Kidney capillary endothelial cell (primary cell): ENCODE results near the gene MOSPD3.
"Not testable (repeated sequence)": the region's sequence is repeated elsewhere in the genome, so short reads cannot be mapped to it uniquely, and the experiment has no call there.

ENCODE experiments used
- DNase-seq: peaks from one replicate; pipeline ENCODE4 v3.0.0-alpha.2; 2018; ENCODE audit warnings: low spot score

MOSPD3 gene

GRCh38 chr7:100626530-100627237 is 14.3 kb downstream of the MOSPD3 start:
- DNase-seq, result peak; percentile 60

- no peak for DNase-seq
Measured at GRCh38 chr7:100627238-100627549, 14.9 kb downstream of the MOSPD3 start.

- no peak for DNase-seq
Measured at GRCh38 chr7:100629117-100629716, 16.9 kb downstream of the MOSPD3 start.

- DNase-seq, result no peak
Measured at GRCh38 chr7:100630066-100630465, 17.7 kb downstream of the MOSPD3 start.

- no peak for DNase-seq
Measured at GRCh38 chr7:100632951-100633717, 20.8 kb downstream of the MOSPD3 start.

GRCh38 chr7:100639995-100640516 is 27.7 kb downstream of the MOSPD3 start:
- no peak for DNase-seq

GRCh38 chr7:100640517-100641440 is 28.4 kb downstream of the MOSPD3 start:
- DNase-seq, result no peak

GRCh38 chr7:100641463-100641859 is 29.1 kb downstream of the MOSPD3 start, which contains the start of gene TFR2:
Gene TFR2 (minus strand): TSS chr7:100641552. CDS start chr7:100641509, 43 bp downstream.
- DNase-seq, result no peak

- DNase-seq, result no peak
Measured at GRCh38 chr7:100641860-100642533, 29.7 kb downstream of the MOSPD3 start.

- no peak for DNase-seq
Measured at GRCh38 chr7:100642534-100642907, 30.2 kb downstream of the MOSPD3 start.

- no peak for DNase-seq
Measured at GRCh38 chr7:100649826-100650565, 37.7 kb downstream of the MOSPD3 start.

GRCh38 chr7:100654908-100655831 is 42.8 kb downstream of the MOSPD3 start:
- no peak for DNase-seq

GRCh38 chr7:100655908-100656674 is 43.8 kb downstream of the MOSPD3 start, which contains the start of gene ACTL6B:
Gene ACTL6B (minus strand): TSS chr7:100656448. CDS start chr7:100656354, 94 bp downstream.
- peak; percentile 48 for DNase-seq

- not testable (repeated sequence) for DNase-seq
Measured at GRCh38 chr7:100662194-100662776, 49.9 kb downstream of the MOSPD3 start.
